H1 (cell line): ENCODE results near the gene COQ8A. TPM values are rescaled to one million over a fixed set of nuclear protein-coding genes. Genes with fewer than 3 reads are reported as not detected.

Experiments used
- CTCF ChIA-PET: fragments of 300-600 bp; sonication (Branson Sonifier 250); formaldehyde crosslinking; loops from one replicate; lab custom pipeline; 2021; ENCODE audit not compliant: partially characterized antibody; lab: Charles Lee
- POLR2A ChIA-PET: fragments of 300-600 bp; sonication (Branson Sonifier 250); formaldehyde crosslinking; loops from one replicate; lab custom pipeline; 2021; ENCODE audit warnings: inconsistent platforms; ENCODE audit not compliant: partially characterized antibody; lab: Charles Lee
- DNase-seq, 2 experiments: peaks; one replicate each; pipeline versions ENCODE4 v3.0.0 to v3.0.0-alpha.2; 2010 to 2022; ENCODE audit warnings: low spot score in 2 of 2, low read depth in 1 of 2, mixed read lengths in 1 of 2
- FAIRE-seq: peaks from 2 replicates; lab custom pipeline; 2011; peaks lifted over from hg19 to GRCh38; lab: Jason Lieb, UNC
- H2AFZ ChIP-seq: 2 replicates; pipeline ENCODE4 v1.8.1; 2012; ENCODE audit warnings: low read length, inconsistent platforms
- H2AK5ac ChIP-seq: 2 replicates; pipeline ENCODE4 v1.6.1; 2013; ENCODE audit warnings: low read depth, low read length
- H2BK120ac ChIP-seq: replicated peaks from 2 replicates; pipeline ENCODE3; 2013; ENCODE audit warnings: low read depth, low read length, inconsistent platforms
- H2BK12ac ChIP-seq: 2 replicates; pipeline ENCODE4 v1.6.1; 2013; ENCODE audit warnings: low read depth, low read length
- H2BK15ac ChIP-seq: 2 replicates; pipeline ENCODE4 v1.6.1; 2013; ENCODE audit warnings: low read length
- H2BK20ac ChIP-seq: 2 replicates; pipeline ENCODE4 v1.6.1; 2013; ENCODE audit warnings: low read length
- H2BK5ac ChIP-seq: 2 replicates; pipeline ENCODE4 v1.6.1; 2013; ENCODE audit warnings: low read depth, low read length
- H3K14ac ChIP-seq: 2 replicates; pipeline ENCODE4 v1.6.1; 2013; ENCODE audit warnings: inconsistent platforms; ENCODE audit not compliant: insufficient read length
- H3K18ac ChIP-seq: 2 replicates; pipeline ENCODE4 v1.6.1; 2013; ENCODE audit warnings: low read length; ENCODE audit errors: extremely low read depth
- H3K23ac ChIP-seq: 2 replicates; pipeline ENCODE4 v1.6.1; 2013; ENCODE audit warnings: inconsistent platforms; ENCODE audit not compliant: insufficient read length
- H3K23me2 ChIP-seq: 2 replicates; pipeline ENCODE4 v1.6.1; 2013; ENCODE audit warnings: low read depth, low read length
- H3K27ac ChIP-seq: 2 replicates; pipeline ENCODE4 v1.6.1; 2011; ENCODE audit warnings: low read depth, low read length, inconsistent platforms
- H3K27me3 ChIP-seq, 4 experiments: replicated peaks in 1 of 4; 1 replicate in 1 of 4; 2 replicates in 3 of 4; pipeline versions ENCODE4 v1.6.1 to v1.8.1; 2011 to 2013; ENCODE audit warnings: low read length in 3 of 4, mild to moderate bottlenecking in 3 of 4, inconsistent platforms in 2 of 4, mixed read lengths in 2 of 4, moderate library complexity in 1 of 4; ENCODE audit not compliant: control insufficient read depth in 3 of 4, insufficient read depth in 3 of 4; ENCODE audit errors: extremely low read depth in 1 of 4
- H3K36me3 ChIP-seq, 4 experiments: 2 replicates each; pipeline versions ENCODE4 v1.6.1 to v1.8.1; 2011 to 2013; ENCODE audit warnings: mild to moderate bottlenecking in 4 of 4, low read length in 3 of 4, moderate library complexity in 2 of 4, control low read depth in 1 of 4, inconsistent platforms in 1 of 4; ENCODE audit not compliant: insufficient read depth in 4 of 4, control insufficient read depth in 2 of 4
- H3K4ac ChIP-seq: replicated peaks from 2 replicates; pipeline ENCODE3; 2013; ENCODE audit warnings: low read length, low read depth, mixed read lengths, inconsistent platforms; ENCODE audit not compliant: insufficient read length
- H3K4me1 ChIP-seq, 4 experiments: replicated peaks in 1 of 4; 1 replicate in 1 of 4; 2 replicates in 3 of 4; pipeline versions ENCODE4 v1.6.1 to v1.8.1; 2011 to 2013; ENCODE audit warnings: low read length in 3 of 4, inconsistent platforms in 2 of 4, mixed read lengths in 1 of 4; ENCODE audit not compliant: insufficient read depth in 4 of 4, control insufficient read depth in 3 of 4
- H3K4me2 ChIP-seq, 2 experiments: 2 replicates each; pipeline versions ENCODE4 v1.6.1 to v1.8.1; 2011 to 2013; ENCODE audit warnings: low read depth in 2 of 2, low read length in 2 of 2, control low read depth in 1 of 2, inconsistent platforms in 1 of 2, mild to moderate bottlenecking in 1 of 2; ENCODE audit not compliant: insufficient read depth in 1 of 2
- H3K4me3 ChIP-seq, 4 experiments: fragments of 200-600, 300-600 bp in 1 of 4; sonication (generic), shearing (Covaris generic), sonication (Bioruptor Twin) in 1 of 4; 2 replicates each; pipeline versions ENCODE4 v1.5.1 to v1.8.1; 2011 to 2016; ENCODE audit warnings: low read length in 4 of 4, low read depth in 3 of 4, control low read depth in 2 of 4, inconsistent platforms in 2 of 4, mild to moderate bottlenecking in 2 of 4, mixed read lengths in 1 of 4, moderate library complexity in 1 of 4; ENCODE audit not compliant: insufficient read depth in 2 of 4; ENCODE audit errors: extremely low read depth in 1 of 4
- H3K56ac ChIP-seq: replicated peaks from 2 replicates; pipeline ENCODE3; 2013; ENCODE audit warnings: low read depth, mild to moderate bottlenecking, mixed read lengths, low read length, inconsistent platforms; ENCODE audit not compliant: insufficient read length
- H3K79me1 ChIP-seq: 2 replicates; pipeline ENCODE4 v1.6.1; 2013; ENCODE audit warnings: low read depth, low read length, control low read depth
- H3K79me2 ChIP-seq, 2 experiments: 2 replicates each; pipeline versions ENCODE4 v1.6.1 to v1.8.1; 2012 to 2013; ENCODE audit warnings: low read length in 2 of 2, mild to moderate bottlenecking in 2 of 2, inconsistent platforms in 1 of 2; ENCODE audit not compliant: insufficient read depth in 2 of 2, control insufficient read depth in 1 of 2
- H3K9ac ChIP-seq, 4 experiments: replicated peaks in 1 of 4; 1 replicate in 1 of 4; 2 replicates in 3 of 4; pipeline versions ENCODE4 v1.6.1 to v1.8.1; 2011 to 2013; ENCODE audit warnings: low read depth in 3 of 4, low read length in 3 of 4, control low read depth in 2 of 4, mild to moderate bottlenecking in 2 of 4, moderate library complexity in 2 of 4, inconsistent platforms in 1 of 4; ENCODE audit errors: extremely low read depth in 1 of 4
- H3K9me3 ChIP-seq, 2 experiments: 2 replicates each; pipeline versions ENCODE4 v1.6.1 to v1.8.1; 2012 to 2013; ENCODE audit warnings: mild to moderate bottlenecking in 2 of 2, moderate library complexity in 2 of 2, control low read depth in 1 of 2, inconsistent platforms in 1 of 2, low read depth in 1 of 2, low read length in 1 of 2, mixed read lengths in 1 of 2; ENCODE audit not compliant: insufficient read depth in 2 of 2
- H4K20me1 ChIP-seq, 2 experiments: replicated peaks in 1 of 2; 2 replicates each; pipeline versions ENCODE3 to v1.8.1; 2011 to 2013; ENCODE audit warnings: inconsistent platforms in 2 of 2, low read length in 2 of 2, mild to moderate bottlenecking in 1 of 2; ENCODE audit not compliant: insufficient read depth in 2 of 2, control insufficient read depth in 1 of 2
- H4K5ac ChIP-seq: 2 replicates; pipeline ENCODE4 v1.6.1; 2013; ENCODE audit warnings: low read length, low read depth, mixed read lengths, inconsistent platforms; ENCODE audit not compliant: insufficient read length
- H4K8ac ChIP-seq: 2 replicates; pipeline ENCODE4 v1.8.0; 2013; ENCODE audit warnings: mild to moderate bottlenecking, moderate library complexity, low read length, inconsistent platforms; ENCODE audit not compliant: insufficient read depth; ENCODE audit errors: extremely low read depth
- H4K91ac ChIP-seq: replicated peaks from 2 replicates; pipeline ENCODE3; 2013; ENCODE audit warnings: low read length, mixed read lengths, inconsistent platforms; ENCODE audit not compliant: insufficient read length
- ATF2 ChIP-seq: IDR thresholded peaks from 2 replicates; pipeline ENCODE4 v1.6.1; 2012; ENCODE audit warnings: low read length, inconsistent platforms
- ATF3 ChIP-seq: IDR thresholded peaks from 2 replicates; pipeline ENCODE4 v1.6.1; 2011; ENCODE audit warnings: low read depth, mild to moderate bottlenecking, low read length; ENCODE audit not compliant: insufficient read depth
- CTCF ChIP-seq, 3 experiments: IDR thresholded peaks; 1 replicate in 2 of 3; 2 replicates in 1 of 3; pipeline versions ENCODE4 v1.5.1 to v1.6.1; 2011; ENCODE audit warnings: low read length in 3 of 3, mild to moderate bottlenecking in 3 of 3, inconsistent platforms in 2 of 3, low read depth in 1 of 3, moderate library complexity in 1 of 3; ENCODE audit not compliant: insufficient read depth in 1 of 3; ENCODE audit errors: control extremely low read depth in 1 of 3
- WGBS, 2 experiments: shearing (Covaris generic) in 1 of 2; methylation state at CpG; one replicate each; pipeline versions ENCODE4 v1.1.6 to v1.1.7; 2013 to 2015; ENCODE audit warnings: low lambda C conversion rate in 2 of 2, mixed read lengths in 2 of 2, inconsistent platforms in 1 of 2, low coverage in 1 of 2, missing lambda C conversion rate in 1 of 2; ENCODE audit not compliant: insufficient replicate concordance in 2 of 2, insufficient coverage in 1 of 2, insufficient read length in 1 of 2; ENCODE audit errors: extremely low coverage in 1 of 2, missing lambda C conversion rate in 1 of 2; 5-methylcytosine and 5-hydroxymethylcytosine counted together
- polyA plus RNA-seq, 7 experiments: library from polyadenylated mRNA; depleted of rRNA in 3 of 7; stranded (reverse) in 5 of 7; unstranded in 2 of 7; fragments of >200 nt in 5 of 7; fragments of 200-250 nt in 2 of 7; gene quantifications; 1 replicate in 5 of 7; 2 replicates in 1 of 7; 4 replicates in 1 of 7; pipeline versions ENCODE4 v1.2.1 to v1.2.3, GENCODE V29; 2011 to 2013; ENCODE audit warnings: missing spikeins in 2 of 7, mixed read lengths in 2 of 7
- total RNA-seq: library from RNA; stranded (reverse); fragmentation: NEBNext Ultra II Directional; extraction: Animal tissue kit (Norgen Biotek cat#: 25700); gene quantifications from 2 replicates; pipeline ENCODE4 v1.2.1, GENCODE V29; 2021

COQ8A gene
- total and polyA plus RNA-seq, 2 of the 8 experiments (the other 6 are each of a cell fraction or from before 2014, with no cell fraction given), result 28.5 to 38.9 TPM

- H4K8ac ChIP-seq, result no peak overlapping the region
- no peak overlapping the region for H3K4me3 ChIP-seq
- no peak for FAIRE-seq
- H3K14ac ChIP-seq, result no peak overlapping the region
- 95% methylated on average over 17 of the region's 21 CpGs; no CpG with 5 or more reads in 1 of the 2 experiments for WGBS, 2 experiments
- H3K27me3 ChIP-seq, result no peaks in the 10 kb centered on the region
- H3K79me2 ChIP-seq, result no peaks in the 10 kb centered on the region
- no peaks in the 10 kb centered on the region for H3K23me2 ChIP-seq
- H3K23ac ChIP-seq, result no peak overlapping the region
- H2BK15ac ChIP-seq, result no peak overlapping the region
- H2AK5ac ChIP-seq, result no peak overlapping the region
- H3K79me1 ChIP-seq, result no peaks in the 10 kb centered on the region
- H3K4ac ChIP-seq, result no peak overlapping the region
- H2BK5ac ChIP-seq, result no peak overlapping the region; the same call in 1 of the 2 replicates
- H3K56ac ChIP-seq, result no peak overlapping the region
- POLR2A ChIA-PET, result no interaction called here
- CTCF ChIA-PET, result interaction anchor here (0.6 to 1.6 kb wide), 3 partner anchors 75 to 460 kb away, joined by 3 to 4 read pairs (median 4); no protein-coding TSS in a partner anchor
- H2BK20ac ChIP-seq, result no peak overlapping the region
- peaks cover 0 to 12% (median 7%) of the 10 kb centered on the region in 4 experiments; a peak in 6 of 8 replicates for H3K36me3 ChIP-seq
- H3K4me2 ChIP-seq, result no peak overlapping the region
- H4K5ac ChIP-seq, result no peak overlapping the region
- H2BK12ac ChIP-seq, result no peak overlapping the region
- TF ChIP-seq CTCF (IDR thresholded peaks at IDR 0.05; ENCODE audit: control extremely low read depth in 1 of 3, insufficient read depth in 1 of 3, low read depth in 1 of 3, low read length in 3 of 3) (no peak), ATF2 (no peak), ATF3 (no peak)
- peaks cover 2 to 3% of the 10 kb centered on the region in 2 experiments for H4K20me1 ChIP-seq
- no peak for DNase-seq
- H4K91ac ChIP-seq, result no peak overlapping the region
- H2AFZ ChIP-seq, result no peak overlapping the region
- no peaks in the 10 kb centered on the region for H3K9me3 ChIP-seq
- H3K9ac ChIP-seq, result no peak overlapping the region
- no peak overlapping the region for H2BK120ac ChIP-seq
- H3K18ac ChIP-seq, result no peak overlapping the region
- no peak overlapping the region for H3K27ac ChIP-seq
- peaks cover 0 to 10% (median 3%) of the 10 kb centered on the region in 4 experiments; a peak in 3 of 7 replicates for H3K4me1 ChIP-seq
These were observed 46.5 kb downstream of the COQ8A start for GRCh38 chr1:226986496-226987178.
